Peyer's patch (tissue), 4 donors: ENCODE data around the gene PRMT7.

Experiments used
- POLR2A ChIP-seq, 2 donors: fragments of 450-650 bp; IDR thresholded peaks; one replicate each; pipeline ENCODE4 v1.5.1; 2017; ENCODE audit warnings: antibody characterized with exemption in 2 of 2, mild to moderate bottlenecking in 2 of 2, moderate library complexity in 2 of 2
- TF ChIP-seq, protein P1 (sequence below), 6 experiments: fragments of 450-650 bp in 4 of 6; fragments of 200-600 bp in 2 of 6; sonication (generic) in 1 of 6; IDR thresholded peaks; one replicate each; pipeline ENCODE4 v1.5.1; 2017 to 2019; ENCODE audit warnings: antibody characterized with exemption in 6 of 6, mild to moderate bottlenecking in 3 of 6, moderate library complexity in 1 of 6

DNA sequence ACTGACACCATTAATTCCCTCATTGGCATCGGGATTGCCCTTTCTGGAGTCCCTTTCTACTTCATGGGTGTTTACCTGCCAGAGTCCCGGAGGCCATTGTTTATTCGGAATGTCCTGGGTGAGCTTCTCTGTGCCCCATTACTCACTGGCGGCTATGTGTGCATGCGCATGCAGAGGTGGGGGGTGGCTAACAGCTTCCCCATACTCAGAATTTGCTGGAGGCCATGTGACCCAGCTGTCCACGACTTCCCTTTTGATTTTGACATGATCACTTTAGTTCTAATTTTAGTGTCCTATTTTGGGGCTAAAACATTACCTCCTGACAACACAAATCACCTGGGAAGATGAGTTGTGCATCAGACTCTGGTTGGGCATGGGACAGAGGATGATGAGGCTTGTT, 14.1 kb upstream of the PRMT7 start:
- TF ChIP-seq, protein P1, sequence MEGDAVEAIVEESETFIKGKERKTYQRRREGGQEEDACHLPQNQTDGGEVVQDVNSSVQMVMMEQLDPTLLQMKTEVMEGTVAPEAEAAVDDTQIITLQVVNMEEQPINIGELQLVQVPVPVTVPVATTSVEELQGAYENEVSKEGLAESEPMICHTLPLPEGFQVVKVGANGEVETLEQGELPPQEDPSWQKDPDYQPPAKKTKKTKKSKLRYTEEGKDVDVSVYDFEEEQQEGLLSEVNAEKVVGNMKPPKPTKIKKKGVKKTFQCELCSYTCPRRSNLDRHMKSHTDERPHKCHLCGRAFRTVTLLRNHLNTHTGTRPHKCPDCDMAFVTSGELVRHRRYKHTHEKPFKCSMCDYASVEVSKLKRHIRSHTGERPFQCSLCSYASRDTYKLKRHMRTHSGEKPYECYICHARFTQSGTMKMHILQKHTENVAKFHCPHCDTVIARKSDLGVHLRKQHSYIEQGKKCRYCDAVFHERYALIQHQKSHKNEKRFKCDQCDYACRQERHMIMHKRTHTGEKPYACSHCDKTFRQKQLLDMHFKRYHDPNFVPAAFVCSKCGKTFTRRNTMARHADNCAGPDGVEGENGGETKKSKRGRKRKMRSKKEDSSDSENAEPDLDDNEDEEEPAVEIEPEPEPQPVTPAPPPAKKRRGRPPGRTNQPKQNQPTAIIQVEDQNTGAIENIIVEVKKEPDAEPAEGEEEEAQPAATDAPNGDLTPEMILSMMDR (IDR thresholded peaks at IDR 0.05) = no peak
- no peak for TF ChIP-seq POLR2A (IDR thresholded peaks at IDR 0.05)
